Prostate gland (tissue), 2 donors: ENCODE measurements around the gene POU2AF2.

Experiments used
- CTCF ChIP-seq, 4 experiments: fragments of 200-600 bp in 2 of 4; fragments of 450-650 bp in 2 of 4; sonication (generic) in 2 of 4; IDR thresholded peaks; 1 replicate in 3 of 4; 2 replicates in 1 of 4; pipeline ENCODE4 v1.5.1; 2016 to 2019; ENCODE audit warnings: antibody characterized with exemption in 4 of 4, mild to moderate bottlenecking in 2 of 4, moderate library complexity in 2 of 4
- POLR2AphosphoS5 ChIP-seq: sonication (generic); formaldehyde crosslinking; IDR thresholded peaks from one replicate; pipeline ENCODE4 v1.6.1; 2017; ENCODE audit warnings: antibody characterized with exemption

DNA sequence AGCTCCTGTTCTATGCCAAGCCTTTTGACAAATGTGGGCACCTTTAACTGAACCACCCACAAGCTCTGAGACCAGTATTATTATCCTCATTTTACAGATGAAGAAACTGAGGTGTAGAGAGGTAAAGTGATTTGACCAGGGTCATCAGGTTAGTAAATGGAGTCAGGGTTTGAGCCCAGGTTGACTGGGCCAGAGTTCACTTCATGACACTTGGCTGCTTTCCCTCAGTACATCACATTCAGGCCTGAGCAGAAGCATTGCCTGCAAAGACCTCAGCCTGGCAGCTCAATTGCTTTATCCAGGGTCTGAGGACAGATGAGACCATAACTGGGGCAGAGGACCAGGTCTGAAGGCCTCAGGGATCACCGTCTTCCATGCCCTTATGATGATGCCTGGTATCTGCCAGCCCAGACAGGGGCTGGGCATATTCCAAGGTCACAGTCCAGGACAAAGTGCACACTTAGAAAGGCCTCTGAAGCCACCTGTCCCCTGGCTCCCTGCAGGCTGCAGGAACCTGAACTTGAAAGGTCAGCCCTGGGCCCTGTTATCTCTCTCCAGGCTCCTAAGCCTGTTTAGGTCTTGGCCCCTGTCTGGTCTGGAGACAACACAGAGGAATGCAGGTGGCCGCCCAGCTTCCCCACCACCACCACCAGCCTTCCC lies 84.8 kb downstream of the POU2AF2 start:
- TF ChIP-seq CTCF (IDR thresholded peaks at IDR 0.05) (no peak), POLR2AphosphoS5 (no peak)
